Caco-2 (cell line): ENCODE measurements around the gene SMYD3. TPM values are rescaled to one million over a fixed set of nuclear protein-coding genes. Genes with fewer than 3 reads are reported as not detected.

ENCODE experiments used
- BruUV-seq: library from RNA; stranded (reverse); fragments of 400-500 nt; replicated peaks from 2 replicates; lab custom pipeline; 2021; lab: Mats Ljungman, UMichigan
- CTCF ChIA-PET: fragments of 300-600 bp; sonication (Branson Sonifier 250); formaldehyde crosslinking; loops from one replicate; lab custom pipeline; 2022; ENCODE audit warnings: antibody characterized with exemption; lab: Charles Lee
- POLR2A ChIA-PET: fragments of 300-600 bp; sonication (Branson Sonifier 250); formaldehyde crosslinking; loops from one replicate; lab custom pipeline; 2022; ENCODE audit warnings: antibody characterized with exemption; lab: Charles Lee
- DNase-seq, 2 experiments: peaks; one replicate each; pipeline versions ENCODE4 v3.0.0 to v3.0.0-alpha.2; 2020 to 2022
- H3K27me3 ChIP-seq: replicated peaks from 2 replicates; pipeline ENCODE4 v1.6.0; 2011; ENCODE audit warnings: low read length; ENCODE audit not compliant: control insufficient read depth, insufficient read depth
- H3K36me3 ChIP-seq: 2 replicates; pipeline ENCODE4 v1.5.1; 2011; ENCODE audit warnings: low read length; ENCODE audit not compliant: control insufficient read depth, insufficient read depth
- H3K4me1 ChIP-seq: fragments of 250-450 bp; sonication (Bioruptor Pico); 2 replicates; pipeline ENCODE4 v1.5.1; 2020; ENCODE audit warnings: mild to moderate bottlenecking
- H3K4me3 ChIP-seq: 2 replicates; pipeline ENCODE4 v1.5.1; 2011; ENCODE audit warnings: low read depth, mild to moderate bottlenecking, control low read depth, low read length
- H3K9me3 ChIP-seq: fragments of 250-450 bp; sonication (Bioruptor Pico); 2 replicates; pipeline ENCODE4 v1.5.1; 2020; ENCODE audit warnings: mild to moderate bottlenecking, moderate library complexity
- H3K27ac Mint-ChIP-seq: one replicate; pipeline ENCODE4 v1.8.0; 2022; ENCODE audit warnings: mixed read lengths; ENCODE audit not compliant: unreplicated experiment
- H3K27me3 Mint-ChIP-seq: one replicate; pipeline ENCODE4 v1.8.0; 2022; ENCODE audit warnings: mixed read lengths; ENCODE audit not compliant: insufficient read depth, unreplicated experiment
- H3K36me3 Mint-ChIP-seq: one replicate; pipeline ENCODE4 v1.8.0; 2022; ENCODE audit warnings: mild to moderate bottlenecking, mixed read lengths; ENCODE audit not compliant: insufficient read depth, unreplicated experiment
- H3K4me1 Mint-ChIP-seq: one replicate; pipeline ENCODE4 v1.8.0; 2022; ENCODE audit warnings: low read depth, mixed read lengths; ENCODE audit not compliant: unreplicated experiment
- H3K4me3 Mint-ChIP-seq: one replicate; pipeline ENCODE4 v1.8.0; 2022; ENCODE audit warnings: mild to moderate bottlenecking, moderate library complexity, mixed read lengths; ENCODE audit not compliant: unreplicated experiment
- H3K9me3 Mint-ChIP-seq: one replicate; pipeline ENCODE4 v1.8.0; 2022; ENCODE audit warnings: mixed read lengths; ENCODE audit not compliant: unreplicated experiment
- intact Hi-C: fragments of 100-400 bp; cut with micrococcal nuclease; formaldehyde crosslinking; loops from one replicate; pipeline ENCODE4 v1.10.0; 2022; ENCODE audit not compliant: unreplicated experiment
- total RNA-seq: library from RNA; stranded (reverse); gene quantifications from 2 replicates; pipeline ENCODE4 v1.2.3, GENCODE V29; 2022
- TF ChIP-seq, protein P1 (sequence below), 2 experiments: fragments of 200-600 bp in 1 of 2; IDR thresholded peaks; 1 replicate in 1 of 2; 2 replicates in 1 of 2; pipeline versions ENCODE4 v1.5.1 to v1.8.0; 2011 to 2022; ENCODE audit warnings: antibody characterized with exemption in 1 of 2, control low read depth in 1 of 2, inconsistent platforms in 1 of 2, low read depth in 1 of 2, low read length in 1 of 2, mild to moderate bottlenecking in 1 of 2, moderate library complexity in 1 of 2; ENCODE audit not compliant: insufficient read depth in 1 of 2, severe bottlenecking in 1 of 2, unreplicated experiment in 1 of 2

Gene SMYD3
- total RNA-seq, 1 experiment from 2014 or later: 33.0 TPM

DNA sequence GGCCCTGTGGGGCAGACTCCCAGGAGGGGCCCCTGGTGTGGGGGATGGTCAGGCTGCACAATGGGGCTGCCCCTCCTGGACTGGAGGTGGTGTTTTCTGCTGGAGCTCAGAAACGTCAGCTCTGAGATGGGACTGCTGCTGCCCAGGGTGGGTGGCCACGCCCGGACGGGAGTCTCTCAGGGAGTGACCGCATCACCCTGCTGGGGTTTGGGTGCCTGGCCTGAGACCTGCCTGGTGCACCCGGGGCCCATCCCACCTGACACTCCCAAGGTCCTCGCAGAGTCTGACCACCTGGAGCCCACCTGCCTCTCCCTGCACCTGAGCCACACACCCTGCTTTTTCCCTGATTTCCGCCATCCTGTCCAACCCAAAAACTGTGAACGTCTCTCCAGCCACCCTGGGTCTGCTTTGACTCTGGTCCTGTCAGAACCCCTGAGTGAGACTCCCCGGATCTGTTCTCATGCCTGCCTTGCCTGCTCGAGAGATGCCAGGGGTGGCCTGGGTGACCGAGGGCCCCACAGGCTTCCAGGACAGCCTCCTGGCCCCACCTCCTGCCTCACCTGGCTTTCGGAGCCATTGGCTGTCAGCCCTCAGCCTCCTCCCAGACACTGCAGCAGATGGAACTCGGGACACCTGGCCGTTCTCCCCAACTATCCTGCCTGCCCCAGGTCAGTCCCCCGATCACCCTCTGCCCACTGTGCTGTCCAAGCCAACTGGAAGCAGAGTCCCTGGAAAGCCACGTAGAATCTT, 11.6 kb upstream of the SMYD3 start:
- H3K27me3 ChIP-seq: no peaks in the 10 kb centered on the region
- TF ChIP-seq, protein P1, sequence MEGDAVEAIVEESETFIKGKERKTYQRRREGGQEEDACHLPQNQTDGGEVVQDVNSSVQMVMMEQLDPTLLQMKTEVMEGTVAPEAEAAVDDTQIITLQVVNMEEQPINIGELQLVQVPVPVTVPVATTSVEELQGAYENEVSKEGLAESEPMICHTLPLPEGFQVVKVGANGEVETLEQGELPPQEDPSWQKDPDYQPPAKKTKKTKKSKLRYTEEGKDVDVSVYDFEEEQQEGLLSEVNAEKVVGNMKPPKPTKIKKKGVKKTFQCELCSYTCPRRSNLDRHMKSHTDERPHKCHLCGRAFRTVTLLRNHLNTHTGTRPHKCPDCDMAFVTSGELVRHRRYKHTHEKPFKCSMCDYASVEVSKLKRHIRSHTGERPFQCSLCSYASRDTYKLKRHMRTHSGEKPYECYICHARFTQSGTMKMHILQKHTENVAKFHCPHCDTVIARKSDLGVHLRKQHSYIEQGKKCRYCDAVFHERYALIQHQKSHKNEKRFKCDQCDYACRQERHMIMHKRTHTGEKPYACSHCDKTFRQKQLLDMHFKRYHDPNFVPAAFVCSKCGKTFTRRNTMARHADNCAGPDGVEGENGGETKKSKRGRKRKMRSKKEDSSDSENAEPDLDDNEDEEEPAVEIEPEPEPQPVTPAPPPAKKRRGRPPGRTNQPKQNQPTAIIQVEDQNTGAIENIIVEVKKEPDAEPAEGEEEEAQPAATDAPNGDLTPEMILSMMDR (IDR thresholded peaks at IDR 0.05; ENCODE audit: insufficient read depth in 1 of 2, low read depth in 1 of 2, low read length in 1 of 2, severe bottlenecking in 1 of 2, unreplicated experiment in 1 of 2): no peak
- POLR2A ChIA-PET: no interaction called here
- H3K4me1 ChIP-seq: no peaks in the 10 kb centered on the region
- CTCF ChIA-PET: no interaction called here
- no peak overlapping the region for H3K4me3 ChIP-seq
- Mint-ChIP-seq H3K27ac (no peak overlapping the region), H3K36me3 (no peaks in the 10 kb centered on the region), H3K27me3 (no peaks in the 10 kb centered on the region), H3K9me3 (no peaks in the 10 kb centered on the region), H3K4me1 (no peaks in the 10 kb centered on the region), H3K4me3 (no peak overlapping the region)
- DNase-seq: no peak
- peaks cover 24% of the 10 kb centered on the region for H3K9me3 ChIP-seq
- BruUV-seq: no TSS peak
- H3K36me3 ChIP-seq: no peaks in the 10 kb centered on the region
- intact Hi-C loops: no loop called here

DNA sequence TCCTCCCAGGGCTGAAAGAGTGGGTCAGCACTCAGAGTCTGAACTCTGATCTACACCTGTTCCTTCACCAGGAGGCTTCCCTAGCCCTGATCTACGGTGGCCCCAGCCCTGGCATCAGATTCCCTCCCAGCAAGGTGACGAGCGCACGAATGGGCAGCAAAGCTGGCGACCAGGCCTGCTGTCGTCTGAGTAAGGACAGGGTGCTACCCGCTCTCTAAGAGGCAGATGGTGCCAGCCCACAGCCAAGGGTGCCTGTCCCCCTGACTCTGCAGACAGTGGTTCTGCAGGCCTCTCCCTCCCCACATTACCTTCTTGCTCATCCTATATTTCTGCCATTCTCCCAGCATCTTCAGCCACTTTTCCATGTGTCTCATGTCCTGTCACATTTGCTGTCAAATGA, 10.3 kb upstream of the SMYD3 start:
- intact Hi-C loops: no loop called here
- ChIA-PET CTCF (no interaction called here), POLR2A (no interaction called here)
- Mint-ChIP-seq H3K9me3 (no peaks in the 10 kb centered on the region), H3K4me1 (no peaks in the 10 kb centered on the region), H3K36me3 (no peaks in the 10 kb centered on the region), H3K27ac (no peak overlapping the region), H3K27me3 (no peaks in the 10 kb centered on the region), H3K4me3 (no peak overlapping the region)
- no TSS peak for BruUV-seq
- no peak for DNase-seq
- Histone ChIP-seq H3K4me1 (no peaks in the 10 kb centered on the region), H3K4me3 (no peak overlapping the region), H3K9me3 (peaks cover 22% of the 10 kb centered on the region), H3K36me3 (no peaks in the 10 kb centered on the region), H3K27me3 (no peaks in the 10 kb centered on the region)
- TF ChIP-seq, protein P1 (IDR thresholded peaks at IDR 0.05; ENCODE audit: insufficient read depth in 1 of 2, low read depth in 1 of 2, low read length in 1 of 2, severe bottlenecking in 1 of 2, unreplicated experiment in 1 of 2): no peak

DNA sequence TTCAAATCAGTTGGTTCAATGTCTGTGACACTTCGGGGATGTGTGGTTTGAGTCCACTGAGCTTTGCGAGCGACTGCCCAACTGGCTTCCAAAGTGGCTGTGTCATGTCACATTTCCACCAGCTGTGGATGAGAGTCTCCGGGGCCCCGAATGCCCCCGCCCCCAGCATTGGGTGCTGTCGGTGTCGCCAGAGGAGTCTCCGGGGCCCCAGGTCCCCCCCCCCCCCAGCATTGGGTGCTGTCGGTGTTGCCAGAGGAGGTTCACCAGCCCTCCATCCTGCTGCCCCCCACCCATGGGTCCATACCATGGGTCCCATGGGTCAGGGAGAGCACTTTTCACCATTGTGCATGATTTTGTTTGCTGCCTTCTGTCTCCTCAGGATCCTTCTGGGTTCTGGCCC, 9.0 kb upstream of the SMYD3 start:
- intact Hi-C loops: no loop called here
- Mint-ChIP-seq H3K27me3 (no peaks in the 10 kb centered on the region), H3K9me3 (no peaks in the 10 kb centered on the region), H3K4me3 (no peak overlapping the region), H3K36me3 (no peaks in the 10 kb centered on the region), H3K27ac (no peak overlapping the region), H3K4me1 (no peaks in the 10 kb centered on the region)
- TF ChIP-seq, protein P1 (IDR thresholded peaks at IDR 0.05; ENCODE audit: insufficient read depth in 1 of 2, low read depth in 1 of 2, low read length in 1 of 2, severe bottlenecking in 1 of 2, unreplicated experiment in 1 of 2): no peak
- H3K36me3 ChIP-seq: no peaks in the 10 kb centered on the region
- H3K9me3 ChIP-seq: peaks cover 18% of the 10 kb centered on the region
- no peaks in the 10 kb centered on the region for H3K4me1 ChIP-seq
- H3K4me3 ChIP-seq: no peak overlapping the region
- CTCF ChIA-PET: no interaction called here
- BruUV-seq: no TSS peak
- no peak for DNase-seq
- no peaks in the 10 kb centered on the region for H3K27me3 ChIP-seq
- POLR2A ChIA-PET: no interaction called here
